Thoracic aorta (tissue), 2 donors: ENCODE data around the gene COMT. TPM values are rescaled to one million over a fixed set of nuclear protein-coding genes. Genes with fewer than 3 reads are reported as not detected.
"Not testable (repeated sequence)": the region's sequence is repeated elsewhere in the genome, so short reads cannot be mapped to it uniquely, and the experiment has no call there.

ENCODE experiments used
- ATAC-seq: fragments of 150-250 bp; one replicate; pipeline ENCODE4 v1.8.0; 2017; ENCODE audit warnings: low read depth; ENCODE audit not compliant: insufficient number of reproducible peaks, low FRiP score
- DNase-seq: peaks from one replicate; pipeline ENCODE4 v3.0.0-alpha.2; 2020; ENCODE audit warnings: low spot score
- H3K27ac ChIP-seq, 2 donors: fragments of 200-600 bp; sonication (generic); 1 replicate in 1 of 2; 2 replicates in 1 of 2; pipeline ENCODE4 v1.5.1; 2016; ENCODE audit warnings: mild to moderate bottlenecking in 2 of 2, moderate library complexity in 2 of 2
- H3K27me3 ChIP-seq: fragments of 200-600 bp; sonication (generic); replicated peaks from 2 replicates; pipeline ENCODE4 v1.6.0; 2016; ENCODE audit warnings: mild to moderate bottlenecking; ENCODE audit not compliant: insufficient read depth
- H3K36me3 ChIP-seq: fragments of 200-600 bp; sonication (generic); one replicate; pipeline ENCODE4 v1.5.1; 2016
- H3K4me1 ChIP-seq, 2 donors: fragments of 200-600 bp; sonication (generic); 1 replicate in 1 of 2; 2 replicates in 1 of 2; pipeline versions ENCODE4 v1.5.1 to v1.6.0; 2016; ENCODE audit warnings: low read depth in 2 of 2, mild to moderate bottlenecking in 1 of 2; ENCODE audit not compliant: control insufficient read depth in 1 of 2
- H3K4me3 ChIP-seq: fragments of 200-600 bp; sonication (generic); 2 replicates; pipeline ENCODE4 v1.5.1; 2016; ENCODE audit warnings: mild to moderate bottlenecking
- H3K9me3 ChIP-seq: fragments of 200-600 bp; sonication (generic); 2 replicates; pipeline ENCODE4 v1.5.1; 2016
- CTCF ChIP-seq: fragments of 200-600 bp; sonication (generic); IDR thresholded peaks from one replicate; pipeline ENCODE4 v1.5.1; 2019; ENCODE audit warnings: antibody characterized with exemption
- total RNA-seq, 2 donors: library from RNA; depleted of rRNA; stranded (reverse); fragments of >200 nt; gene quantifications; one replicate each; pipeline versions ENCODE4 v1.1.0 to v1.2.3, GENCODE V29; 2016

Gene COMT
- total RNA-seq, 2 donors from 2014 or later = 230 to 300 TPM

- Histone ChIP-seq H3K27ac (no peak overlapping the region), H3K4me3 (no peak overlapping the region), H3K27me3 (no peaks in the 10 kb centered on the region), H3K36me3 (no peaks in the 10 kb centered on the region), H3K9me3 (no peaks in the 10 kb centered on the region), H3K4me1 (no peaks in the 10 kb centered on the region)
- DNase-seq (no peak), ATAC-seq (no peak)
- no peak for TF ChIP-seq CTCF
Measured at GRCh38 chr22:19932367-19933206, 9.0 kb upstream of the COMT start.

- no peaks in the 10 kb centered on the region for H3K9me3 ChIP-seq
- no peak for TF ChIP-seq CTCF
- H3K27me3 ChIP-seq = no peaks in the 10 kb centered on the region
- no peak for ATAC-seq
- no peak for DNase-seq
- H3K36me3 ChIP-seq = no peaks in the 10 kb centered on the region
- no peak overlapping the region for H3K27ac ChIP-seq
- no peaks in the 10 kb centered on the region for H3K4me1 ChIP-seq
- no peak overlapping the region for H3K4me3 ChIP-seq
Measured at GRCh38 chr22:19933341-19934241, 8.0 kb upstream of the COMT start.

GRCh38 chr22:19935123-19935718 lies 6.4 kb upstream of the COMT start:
- not testable (repeated sequence) for H3K9me3 ChIP-seq, H3K4me1 ChIP-seq, H3K36me3 ChIP-seq, H3K27me3 ChIP-seq, DNase-seq, H3K4me3 ChIP-seq, ATAC-seq, H3K27ac ChIP-seq

- TF ChIP-seq CTCF = no peak
- no peak overlapping the region for H3K27ac ChIP-seq
- no peak overlapping the region for H3K4me3 ChIP-seq
- no peaks in the 10 kb centered on the region for H3K27me3 ChIP-seq
- no peaks in the 10 kb centered on the region for H3K36me3 ChIP-seq
- peaks cover 5 to 12% of the 10 kb centered on the region in 2 donors for H3K4me1 ChIP-seq
- DNase-seq = no peak
- ATAC-seq = no peak
- no peaks in the 10 kb centered on the region for H3K9me3 ChIP-seq
Measured at GRCh38 chr22:19936513-19936912, 5.1 kb upstream of the COMT start.

- Histone ChIP-seq H3K4me1 (peaks cover 9 to 15% of the 10 kb centered on the region in 2 donors), H3K36me3 (no peaks in the 10 kb centered on the region), H3K4me3 (no peak overlapping the region), H3K27me3 (no peaks in the 10 kb centered on the region), H3K27ac (no peak overlapping the region), H3K9me3 (no peaks in the 10 kb centered on the region)
- ATAC-seq = no peak
- no peak for DNase-seq
- TF ChIP-seq CTCF = no peak
Measured at GRCh38 chr22:19937616-19938473, 3.7 kb upstream of the COMT start.
